HG03378 (cell line): ENCODE measurements around the gene AMY1C.
A peak's percentile ranks its signal among the peaks of the same experiment; 100 is the strongest.
"Not testable (repeated sequence)": the region's sequence is repeated elsewhere in the genome, so short reads cannot be mapped to it uniquely, and the experiment has no call there.

ENCODE experiments used
- ATAC-seq: cut with Tn5 transposase; IDR thresholded peaks from one replicate; pipeline ENCODE4 v1.9.1; 2021; ENCODE audit warnings: mild to moderate bottlenecking, moderate library complexity; ENCODE audit not compliant: unreplicated experiment

The AMY1C gene

GRCh38 chr1:103749598-103749997 lies at the start of gene AMY1C:
AMY1C (plus strand) TSS chr1:103749898; CDS start chr1:103750470, 572 bp downstream.
- not testable (repeated sequence) for ATAC-seq

GRCh38 chr1:103700669-103701068 lies 49.0 kb upstream of the AMY1C start:
- not testable (repeated sequence) for ATAC-seq

- ATAC-seq, result not testable (repeated sequence)
These were observed 48.4 kb upstream of the AMY1C start for GRCh38 chr1:103701256-103701655.

- ATAC-seq, result not testable (repeated sequence)
These were observed 42.0 kb upstream of the AMY1C start for GRCh38 chr1:103707670-103708069.

GRCh38 chr1:103710381-103710780 lies 39.3 kb upstream of the AMY1C start:
- ATAC-seq, result not testable (repeated sequence)

- ATAC-seq, result not testable (repeated sequence)
These were observed 32.3 kb upstream of the AMY1C start for GRCh38 chr1:103717404-103717803.

- ATAC-seq, result not testable (repeated sequence)
These were observed 28.2 kb upstream of the AMY1C start for GRCh38 chr1:103721473-103721872.

GRCh38 chr1:103735334-103735733 lies 14.4 kb upstream of the AMY1C start:
- not testable (repeated sequence) for ATAC-seq

- ATAC-seq, result not testable (repeated sequence)
These were observed 11.7 kb upstream of the AMY1C start for GRCh38 chr1:103738031-103738430.

- not testable (repeated sequence) for ATAC-seq
These were observed 5.2 kb upstream of the AMY1C start for GRCh38 chr1:103744449-103744848.

- not testable (repeated sequence) for ATAC-seq
These were observed 4.7 kb upstream of the AMY1C start for GRCh38 chr1:103745040-103745439.

GRCh38 chr1:103748273-103748672 lies 1.4 kb upstream of the AMY1C start:
- ATAC-seq, result not testable (repeated sequence)

GRCh38 chr1:103761896-103762295 lies 12.2 kb downstream of the AMY1C start:
- peak; percentile 55 for ATAC-seq

- ATAC-seq, result peak; percentile 38
These were observed 30.2 kb downstream of the AMY1C start for GRCh38 chr1:103779932-103780331.

- peak; percentile 67 for ATAC-seq
These were observed 34.3 kb downstream of the AMY1C start for GRCh38 chr1:103783944-103784377.

GRCh38 chr1:103788377-103788776 lies 38.7 kb downstream of the AMY1C start:
- no peak for ATAC-seq

GRCh38 chr1:103790172-103790571 lies 40.5 kb downstream of the AMY1C start:
- ATAC-seq, result no peak
